ENCODE data around the gene PRKCA. TPM values are rescaled to one million over a fixed set of nuclear protein-coding genes. Genes with fewer than 3 reads are reported as not detected.

PRKCA gene
- total and polyA plus RNA-seq, 4 donors, result 3.0 to 14.1 (median 5.4) TPM

DNA sequence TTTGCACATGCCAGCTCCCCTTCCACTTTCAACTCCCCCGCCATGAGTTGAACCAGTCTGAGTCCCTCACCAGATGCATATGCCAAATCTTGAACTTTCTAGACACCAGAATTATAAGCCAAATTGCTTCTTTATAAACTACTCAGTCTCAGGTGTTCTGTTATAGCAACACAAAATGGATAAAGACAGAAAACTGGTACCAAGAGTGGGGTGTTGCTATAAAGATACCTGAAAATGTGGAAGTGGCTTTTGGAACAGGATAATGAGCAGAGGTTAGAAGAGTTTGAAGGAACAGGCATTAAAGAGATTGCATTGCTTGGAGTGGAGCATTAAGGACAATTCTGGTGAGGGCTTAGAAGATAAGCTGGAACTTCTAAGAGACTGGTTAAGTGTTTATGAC lies 515.3 kb downstream of the PRKCA start (continued):
- TF ChIP-seq, protein P1, sequence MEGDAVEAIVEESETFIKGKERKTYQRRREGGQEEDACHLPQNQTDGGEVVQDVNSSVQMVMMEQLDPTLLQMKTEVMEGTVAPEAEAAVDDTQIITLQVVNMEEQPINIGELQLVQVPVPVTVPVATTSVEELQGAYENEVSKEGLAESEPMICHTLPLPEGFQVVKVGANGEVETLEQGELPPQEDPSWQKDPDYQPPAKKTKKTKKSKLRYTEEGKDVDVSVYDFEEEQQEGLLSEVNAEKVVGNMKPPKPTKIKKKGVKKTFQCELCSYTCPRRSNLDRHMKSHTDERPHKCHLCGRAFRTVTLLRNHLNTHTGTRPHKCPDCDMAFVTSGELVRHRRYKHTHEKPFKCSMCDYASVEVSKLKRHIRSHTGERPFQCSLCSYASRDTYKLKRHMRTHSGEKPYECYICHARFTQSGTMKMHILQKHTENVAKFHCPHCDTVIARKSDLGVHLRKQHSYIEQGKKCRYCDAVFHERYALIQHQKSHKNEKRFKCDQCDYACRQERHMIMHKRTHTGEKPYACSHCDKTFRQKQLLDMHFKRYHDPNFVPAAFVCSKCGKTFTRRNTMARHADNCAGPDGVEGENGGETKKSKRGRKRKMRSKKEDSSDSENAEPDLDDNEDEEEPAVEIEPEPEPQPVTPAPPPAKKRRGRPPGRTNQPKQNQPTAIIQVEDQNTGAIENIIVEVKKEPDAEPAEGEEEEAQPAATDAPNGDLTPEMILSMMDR (IDR thresholded peaks at IDR 0.05; ENCODE audit: low read depth, low read length, missing input control), result no peak
- no peak for TF ChIP-seq YY1 (IDR thresholded peaks at IDR 0.05)
- no peak for TF ChIP-seq FOXA1 (IDR thresholded peaks at IDR 0.05)
- TF ChIP-seq TAF1 (conservative IDR thresholded peaks at IDR 0.05), result no peak
- no peak for TF ChIP-seq ATF3 (IDR thresholded peaks at IDR 0.05)

- Histone ChIP-seq H3K4me3 (ENCODE audit: low read depth in 1 of 3, low read length in 3 of 3) (no peak overlapping the region), H3K36me3 (ENCODE audit: control insufficient read depth in 4 of 4, insufficient read depth in 3 of 4, low read depth in 1 of 4, low read length in 3 of 4) (no peaks in the 10 kb centered on the region), H3K27me3 (ENCODE audit: control insufficient read depth in 4 of 4, insufficient read depth in 4 of 4, low read length in 3 of 4) (no peaks in the 10 kb centered on the region), H3K9ac (ENCODE audit: low read depth in 1 of 2, low read length in 2 of 2) (no peak overlapping the region), H3K4me1 (ENCODE audit: control insufficient read depth in 4 of 4, insufficient read depth in 4 of 4, low read length in 3 of 4) (no peaks in the 10 kb centered on the region), H3K27ac (ENCODE audit: low read depth in 1 of 2, low read length in 2 of 2) (no peak overlapping the region), H3K9me3 (ENCODE audit: control insufficient read depth in 4 of 4, low read length in 3 of 4) (peaks cover 0 to 4% (median 2%) of the 10 kb centered on the region in 4 donors)
- TF ChIP-seq FOXA2 (IDR thresholded peaks at IDR 0.05) (no peak), HNF4G (IDR thresholded peaks at IDR 0.05) (no peak), JUND (IDR thresholded peaks at IDR 0.05) (no peak), EGR1 (IDR thresholded peaks at IDR 0.05; ENCODE audit: low read depth in 2 of 2) (no peak), RXRA (IDR thresholded peaks at IDR 0.05) (no peak), NR2F2 (IDR thresholded peaks at IDR 0.05) (no peak), FOXA1 (IDR thresholded peaks at IDR 0.05) (no peak), ZBTB33 (IDR thresholded peaks at IDR 0.05) (no peak), MAX (IDR thresholded peaks at IDR 0.05) (no peak), HNF4A (conservative IDR thresholded peaks at IDR 0.05) (no peak), GABPA (IDR thresholded peaks at IDR 0.05 in 1 of 2, conservative IDR thresholded peaks at IDR 0.05 in 1 of 2) (no peak), YY1 (IDR thresholded peaks at IDR 0.05) (no peak), TAF1 (conservative IDR thresholded peaks at IDR 0.05) (no peak), RAD21 (IDR thresholded peaks at IDR 0.05) (no peak), ATF3 (IDR thresholded peaks at IDR 0.05) (no peak), SP1 (IDR thresholded peaks at IDR 0.05) (no peak)
- TF ChIP-seq, protein P2, sequence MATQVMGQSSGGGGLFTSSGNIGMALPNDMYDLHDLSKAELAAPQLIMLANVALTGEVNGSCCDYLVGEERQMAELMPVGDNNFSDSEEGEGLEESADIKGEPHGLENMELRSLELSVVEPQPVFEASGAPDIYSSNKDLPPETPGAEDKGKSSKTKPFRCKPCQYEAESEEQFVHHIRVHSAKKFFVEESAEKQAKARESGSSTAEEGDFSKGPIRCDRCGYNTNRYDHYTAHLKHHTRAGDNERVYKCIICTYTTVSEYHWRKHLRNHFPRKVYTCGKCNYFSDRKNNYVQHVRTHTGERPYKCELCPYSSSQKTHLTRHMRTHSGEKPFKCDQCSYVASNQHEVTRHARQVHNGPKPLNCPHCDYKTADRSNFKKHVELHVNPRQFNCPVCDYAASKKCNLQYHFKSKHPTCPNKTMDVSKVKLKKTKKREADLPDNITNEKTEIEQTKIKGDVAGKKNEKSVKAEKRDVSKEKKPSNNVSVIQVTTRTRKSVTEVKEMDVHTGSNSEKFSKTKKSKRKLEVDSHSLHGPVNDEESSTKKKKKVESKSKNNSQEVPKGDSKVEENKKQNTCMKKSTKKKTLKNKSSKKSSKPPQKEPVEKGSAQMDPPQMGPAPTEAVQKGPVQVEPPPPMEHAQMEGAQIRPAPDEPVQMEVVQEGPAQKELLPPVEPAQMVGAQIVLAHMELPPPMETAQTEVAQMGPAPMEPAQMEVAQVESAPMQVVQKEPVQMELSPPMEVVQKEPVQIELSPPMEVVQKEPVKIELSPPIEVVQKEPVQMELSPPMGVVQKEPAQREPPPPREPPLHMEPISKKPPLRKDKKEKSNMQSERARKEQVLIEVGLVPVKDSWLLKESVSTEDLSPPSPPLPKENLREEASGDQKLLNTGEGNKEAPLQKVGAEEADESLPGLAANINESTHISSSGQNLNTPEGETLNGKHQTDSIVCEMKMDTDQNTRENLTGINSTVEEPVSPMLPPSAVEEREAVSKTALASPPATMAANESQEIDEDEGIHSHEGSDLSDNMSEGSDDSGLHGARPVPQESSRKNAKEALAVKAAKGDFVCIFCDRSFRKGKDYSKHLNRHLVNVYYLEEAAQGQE (IDR thresholded peaks at IDR 0.05), result no peak
- WGBS, result 88% methylated on average over 6 of the region's 6 CpGs
- DNase-seq (ENCODE audit: low spot score), result no peak
Observed at GRCh38 chr17:66819466-66819865, 517.1 kb downstream of the PRKCA start.

Measured in liver (tissue), 9 donors.